Sigmoid colon (tissue), 4 donors: Measurements from ENCODE around the gene AXDND1.

ENCODE experiments used
- EP300 ChIP-seq, 4 donors: sonication (generic); formaldehyde crosslinking; IDR thresholded peaks; one replicate each; pipeline ENCODE4 v1.6.1; 2017; ENCODE audit warnings: antibody characterized with exemption in 4 of 4
- POLR2AphosphoS5 ChIP-seq, 4 donors: sonication (generic); formaldehyde crosslinking; IDR thresholded peaks; one replicate each; pipeline ENCODE4 v1.6.1; 2017; ENCODE audit warnings: antibody characterized with exemption in 4 of 4
- TF ChIP-seq, protein P1 (sequence below), 4 experiments: fragments of 450-650 bp in 3 of 4; fragments of 200-600 bp in 1 of 4; IDR thresholded peaks; one replicate each; pipeline ENCODE4 v1.5.1; 2016 to 2019; ENCODE audit warnings: antibody characterized with exemption in 4 of 4, mild to moderate bottlenecking in 3 of 4, moderate library complexity in 2 of 4

GRCh38 chr1:179547021-179547535 lies 181.3 kb downstream of the AXDND1 start:
- TF ChIP-seq POLR2AphosphoS5 (IDR thresholded peaks at IDR 0.05) = no peak
- TF ChIP-seq, protein P1, sequence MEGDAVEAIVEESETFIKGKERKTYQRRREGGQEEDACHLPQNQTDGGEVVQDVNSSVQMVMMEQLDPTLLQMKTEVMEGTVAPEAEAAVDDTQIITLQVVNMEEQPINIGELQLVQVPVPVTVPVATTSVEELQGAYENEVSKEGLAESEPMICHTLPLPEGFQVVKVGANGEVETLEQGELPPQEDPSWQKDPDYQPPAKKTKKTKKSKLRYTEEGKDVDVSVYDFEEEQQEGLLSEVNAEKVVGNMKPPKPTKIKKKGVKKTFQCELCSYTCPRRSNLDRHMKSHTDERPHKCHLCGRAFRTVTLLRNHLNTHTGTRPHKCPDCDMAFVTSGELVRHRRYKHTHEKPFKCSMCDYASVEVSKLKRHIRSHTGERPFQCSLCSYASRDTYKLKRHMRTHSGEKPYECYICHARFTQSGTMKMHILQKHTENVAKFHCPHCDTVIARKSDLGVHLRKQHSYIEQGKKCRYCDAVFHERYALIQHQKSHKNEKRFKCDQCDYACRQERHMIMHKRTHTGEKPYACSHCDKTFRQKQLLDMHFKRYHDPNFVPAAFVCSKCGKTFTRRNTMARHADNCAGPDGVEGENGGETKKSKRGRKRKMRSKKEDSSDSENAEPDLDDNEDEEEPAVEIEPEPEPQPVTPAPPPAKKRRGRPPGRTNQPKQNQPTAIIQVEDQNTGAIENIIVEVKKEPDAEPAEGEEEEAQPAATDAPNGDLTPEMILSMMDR (IDR thresholded peaks at IDR 0.05) = no peak
- no peak for TF ChIP-seq EP300 (IDR thresholded peaks at IDR 0.05)
